Chondrocyte (in vitro differentiated cells): ENCODE data around the gene RARB. TPM values are rescaled to one million over a fixed set of nuclear protein-coding genes. Genes with fewer than 3 reads are reported as not detected.

Experiments used
- DNase-seq: peaks from one replicate; pipeline ENCODE4 v3.0.0; 2021; ENCODE audit warnings: mixed read lengths, low spot score
- H3K27ac Mint-ChIP-seq: one replicate; pipeline ENCODE4 v1.8.0; 2021; ENCODE audit warnings: mild to moderate bottlenecking, moderate library complexity, mixed read lengths; ENCODE audit not compliant: unreplicated experiment
- H3K27me3 Mint-ChIP-seq: 2 replicates; pipeline ENCODE4 v1.8.0; 2021; ENCODE audit warnings: low read depth, mixed read lengths
- H3K36me3 Mint-ChIP-seq: 2 replicates; pipeline ENCODE4 v1.8.0; 2021; ENCODE audit warnings: low read depth, mixed read lengths
- H3K4me1 Mint-ChIP-seq: 2 replicates; pipeline ENCODE4 v1.8.0; 2021; ENCODE audit warnings: low read depth, mild to moderate bottlenecking, mixed read lengths
- H3K4me3 Mint-ChIP-seq: one replicate; pipeline ENCODE4 v1.8.0; 2021; ENCODE audit warnings: mild to moderate bottlenecking, moderate library complexity, mixed read lengths; ENCODE audit not compliant: unreplicated experiment
- H3K9me3 Mint-ChIP-seq: 2 replicates; pipeline ENCODE4 v1.8.0; 2021; ENCODE audit warnings: low read depth, mixed read lengths
- CTCF ChIP-seq: fragments of 200-600 bp; sonication (generic); IDR thresholded peaks from 2 replicates; pipeline ENCODE4 v1.5.0; 2021; ENCODE audit warnings: antibody characterized with exemption, mild to moderate bottlenecking, moderate library complexity
- total RNA-seq: library from RNA; stranded (reverse); gene quantifications from 3 replicates; pipeline ENCODE4 v1.2.1, GENCODE V29; 2021

RARB gene
- total RNA-seq, 1 donor from 2014 or later = 5.9 TPM

GRCh38 chr3:25429361-25430286, 1.6 kb downstream of the RARB start:
- Mint-ChIP-seq H3K9me3 (no peaks in the 10 kb centered on the region), H3K36me3 (no peaks in the 10 kb centered on the region), H3K4me1 (peaks cover 92% of the 10 kb centered on the region), H3K27ac (peak overlapping the region; percentile 65), H3K27me3 (no peaks in the 10 kb centered on the region), H3K4me3 (peak overlapping the region; percentile 90)
- no peak for TF ChIP-seq CTCF
- no peak for DNase-seq

GRCh38 chr3:25430287-25430934, 2.3 kb downstream of the RARB start:
- Mint-ChIP-seq H3K27ac (peak overlapping the region; percentile 65), H3K9me3 (no peaks in the 10 kb centered on the region), H3K27me3 (no peaks in the 10 kb centered on the region), H3K4me3 (peak overlapping the region; percentile 90), H3K4me1 (peaks cover 89% of the 10 kb centered on the region), H3K36me3 (no peaks in the 10 kb centered on the region)
- DNase-seq = no peak
- TF ChIP-seq CTCF = no peak

GRCh38 chr3:25430935-25431770, 3.1 kb downstream of the RARB start:
- Mint-ChIP-seq H3K9me3 (no peaks in the 10 kb centered on the region), H3K27ac (peak overlapping the region; percentile 65), H3K36me3 (no peaks in the 10 kb centered on the region), H3K27me3 (no peaks in the 10 kb centered on the region), H3K4me3 (peak overlapping the region; percentile 60), H3K4me1 (peaks cover 82% of the 10 kb centered on the region)
- peak; percentile 32 for TF ChIP-seq CTCF
- DNase-seq = no peak

- H3K36me3 Mint-ChIP-seq = no peaks in the 10 kb centered on the region
- H3K27ac Mint-ChIP-seq = peak overlapping the region; percentile 65
Measured at GRCh38 chr3:25432176-25432720, 4.2 kb downstream of the RARB start.

More at GRCh38 chr3:25432176-25432720, 4.2 kb downstream of the RARB start:
- peak overlapping the region; percentile 60 for H3K4me3 Mint-ChIP-seq
- no peaks in the 10 kb centered on the region for H3K27me3 Mint-ChIP-seq
- H3K4me1 Mint-ChIP-seq = peaks cover 71% of the 10 kb centered on the region
- H3K9me3 Mint-ChIP-seq = no peaks in the 10 kb centered on the region
- DNase-seq = no peak
- no peak for TF ChIP-seq CTCF
